Activated effector memory CD4-positive, alpha-beta T cell treated with Interleukin-2 at 50 U/mL for 16 hours (primary cell): ENCODE results near the gene AGMO.

Experiments used
- DNase-seq: peaks from one replicate; pipeline ENCODE4 v3.0.0-alpha.2; 2020

Gene AGMO

GRCh38 chr7:15199482-15199881 is 362.3 kb downstream of the AGMO start:
- no peak for DNase-seq

GRCh38 chr7:15197042-15197977 is 364.5 kb downstream of the AGMO start:
- no peak for DNase-seq

- DNase-seq = no peak
These were observed 383.8 kb downstream of the AGMO start for GRCh38 chr7:15178065-15178464.

GRCh38 chr7:15176089-15176488 is 385.7 kb downstream of the AGMO start:
- DNase-seq = no peak

GRCh38 chr7:15175152-15175551 is 386.7 kb downstream of the AGMO start:
- no peak for DNase-seq

- no peak for DNase-seq
These were observed 387.3 kb downstream of the AGMO start for GRCh38 chr7:15174485-15174884.

GRCh38 chr7:15168489-15168888 is 393.3 kb downstream of the AGMO start:
- no peak for DNase-seq

GRCh38 chr7:15167912-15168311 is 393.9 kb downstream of the AGMO start:
- DNase-seq = no peak

- no peak for DNase-seq
These were observed 395.2 kb downstream of the AGMO start for GRCh38 chr7:15166620-15167019.

- no peak for DNase-seq
These were observed 402.6 kb downstream of the AGMO start for GRCh38 chr7:15159261-15159660.

- no peak for DNase-seq
These were observed 403.5 kb downstream of the AGMO start for GRCh38 chr7:15158141-15158810.
